H1 (cell line): ENCODE data around the gene BUB1B. TPM values are rescaled to one million over a fixed set of nuclear protein-coding genes. Genes with fewer than 3 reads are reported as not detected.
A peak's percentile ranks its signal among the peaks of the same experiment; 100 is the strongest.

Experiments used
- CTCF ChIA-PET: fragments of 300-600 bp; sonication (Branson Sonifier 250); formaldehyde crosslinking; loops from one replicate; lab custom pipeline; 2021; ENCODE audit not compliant: partially characterized antibody; lab: Charles Lee
- POLR2A ChIA-PET: fragments of 300-600 bp; sonication (Branson Sonifier 250); formaldehyde crosslinking; loops from one replicate; lab custom pipeline; 2021; ENCODE audit warnings: inconsistent platforms; ENCODE audit not compliant: partially characterized antibody; lab: Charles Lee
- DNase-seq, 2 experiments: peaks; one replicate each; pipeline versions ENCODE4 v3.0.0 to v3.0.0-alpha.2; 2010 to 2022; ENCODE audit warnings: low spot score in 2 of 2, low read depth in 1 of 2, mixed read lengths in 1 of 2
- FAIRE-seq: peaks from 2 replicates; lab custom pipeline; 2011; peaks lifted over from hg19 to GRCh38; lab: Jason Lieb, UNC
- H2AFZ ChIP-seq: 2 replicates; pipeline ENCODE4 v1.8.1; 2012; ENCODE audit warnings: low read length, inconsistent platforms
- H2AK5ac ChIP-seq: 2 replicates; pipeline ENCODE4 v1.6.1; 2013; ENCODE audit warnings: low read depth, low read length
- H2BK120ac ChIP-seq: replicated peaks from 2 replicates; pipeline ENCODE3; 2013; ENCODE audit warnings: low read depth, low read length, inconsistent platforms
- H2BK12ac ChIP-seq: 2 replicates; pipeline ENCODE4 v1.6.1; 2013; ENCODE audit warnings: low read depth, low read length
- H2BK15ac ChIP-seq: 2 replicates; pipeline ENCODE4 v1.6.1; 2013; ENCODE audit warnings: low read length
- H2BK20ac ChIP-seq: 2 replicates; pipeline ENCODE4 v1.6.1; 2013; ENCODE audit warnings: low read length
- H2BK5ac ChIP-seq: 2 replicates; pipeline ENCODE4 v1.6.1; 2013; ENCODE audit warnings: low read depth, low read length
- H3K14ac ChIP-seq: 2 replicates; pipeline ENCODE4 v1.6.1; 2013; ENCODE audit warnings: inconsistent platforms; ENCODE audit not compliant: insufficient read length
- H3K18ac ChIP-seq: 2 replicates; pipeline ENCODE4 v1.6.1; 2013; ENCODE audit warnings: low read length; ENCODE audit errors: extremely low read depth
- H3K23ac ChIP-seq: 2 replicates; pipeline ENCODE4 v1.6.1; 2013; ENCODE audit warnings: inconsistent platforms; ENCODE audit not compliant: insufficient read length
- H3K23me2 ChIP-seq: 2 replicates; pipeline ENCODE4 v1.6.1; 2013; ENCODE audit warnings: low read depth, low read length
- H3K27ac ChIP-seq: 2 replicates; pipeline ENCODE4 v1.6.1; 2011; ENCODE audit warnings: low read depth, low read length, inconsistent platforms
- H3K27me3 ChIP-seq, 4 experiments: replicated peaks in 1 of 4; 1 replicate in 1 of 4; 2 replicates in 3 of 4; pipeline versions ENCODE4 v1.6.1 to v1.8.1; 2011 to 2013; ENCODE audit warnings: low read length in 3 of 4, mild to moderate bottlenecking in 3 of 4, inconsistent platforms in 2 of 4, mixed read lengths in 2 of 4, moderate library complexity in 1 of 4; ENCODE audit not compliant: control insufficient read depth in 3 of 4, insufficient read depth in 3 of 4; ENCODE audit errors: extremely low read depth in 1 of 4
- H3K36me3 ChIP-seq, 4 experiments: 2 replicates each; pipeline versions ENCODE4 v1.6.1 to v1.8.1; 2011 to 2013; ENCODE audit warnings: mild to moderate bottlenecking in 4 of 4, low read length in 3 of 4, moderate library complexity in 2 of 4, control low read depth in 1 of 4, inconsistent platforms in 1 of 4; ENCODE audit not compliant: insufficient read depth in 4 of 4, control insufficient read depth in 2 of 4
- H3K4ac ChIP-seq: replicated peaks from 2 replicates; pipeline ENCODE3; 2013; ENCODE audit warnings: low read length, low read depth, mixed read lengths, inconsistent platforms; ENCODE audit not compliant: insufficient read length
- H3K4me1 ChIP-seq, 4 experiments: replicated peaks in 1 of 4; 1 replicate in 1 of 4; 2 replicates in 3 of 4; pipeline versions ENCODE4 v1.6.1 to v1.8.1; 2011 to 2013; ENCODE audit warnings: low read length in 3 of 4, inconsistent platforms in 2 of 4, mixed read lengths in 1 of 4; ENCODE audit not compliant: insufficient read depth in 4 of 4, control insufficient read depth in 3 of 4
- H3K4me2 ChIP-seq, 2 experiments: 2 replicates each; pipeline versions ENCODE4 v1.6.1 to v1.8.1; 2011 to 2013; ENCODE audit warnings: low read depth in 2 of 2, low read length in 2 of 2, control low read depth in 1 of 2, inconsistent platforms in 1 of 2, mild to moderate bottlenecking in 1 of 2; ENCODE audit not compliant: insufficient read depth in 1 of 2
- H3K4me3 ChIP-seq, 4 experiments: fragments of 200-600, 300-600 bp in 1 of 4; sonication (generic), shearing (Covaris generic), sonication (Bioruptor Twin) in 1 of 4; 2 replicates each; pipeline versions ENCODE4 v1.5.1 to v1.8.1; 2011 to 2016; ENCODE audit warnings: low read length in 4 of 4, low read depth in 3 of 4, control low read depth in 2 of 4, inconsistent platforms in 2 of 4, mild to moderate bottlenecking in 2 of 4, mixed read lengths in 1 of 4, moderate library complexity in 1 of 4; ENCODE audit not compliant: insufficient read depth in 2 of 4; ENCODE audit errors: extremely low read depth in 1 of 4
- H3K56ac ChIP-seq: replicated peaks from 2 replicates; pipeline ENCODE3; 2013; ENCODE audit warnings: low read depth, mild to moderate bottlenecking, mixed read lengths, low read length, inconsistent platforms; ENCODE audit not compliant: insufficient read length
- H3K79me1 ChIP-seq: 2 replicates; pipeline ENCODE4 v1.6.1; 2013; ENCODE audit warnings: low read depth, low read length, control low read depth
- H3K79me2 ChIP-seq, 2 experiments: 2 replicates each; pipeline versions ENCODE4 v1.6.1 to v1.8.1; 2012 to 2013; ENCODE audit warnings: low read length in 2 of 2, mild to moderate bottlenecking in 2 of 2, inconsistent platforms in 1 of 2; ENCODE audit not compliant: insufficient read depth in 2 of 2, control insufficient read depth in 1 of 2
- H3K9ac ChIP-seq, 4 experiments: replicated peaks in 1 of 4; 1 replicate in 1 of 4; 2 replicates in 3 of 4; pipeline versions ENCODE4 v1.6.1 to v1.8.1; 2011 to 2013; ENCODE audit warnings: low read depth in 3 of 4, low read length in 3 of 4, control low read depth in 2 of 4, mild to moderate bottlenecking in 2 of 4, moderate library complexity in 2 of 4, inconsistent platforms in 1 of 4; ENCODE audit errors: extremely low read depth in 1 of 4
- H3K9me3 ChIP-seq, 2 experiments: 2 replicates each; pipeline versions ENCODE4 v1.6.1 to v1.8.1; 2012 to 2013; ENCODE audit warnings: mild to moderate bottlenecking in 2 of 2, moderate library complexity in 2 of 2, control low read depth in 1 of 2, inconsistent platforms in 1 of 2, low read depth in 1 of 2, low read length in 1 of 2, mixed read lengths in 1 of 2; ENCODE audit not compliant: insufficient read depth in 2 of 2
- H4K20me1 ChIP-seq, 2 experiments: replicated peaks in 1 of 2; 2 replicates each; pipeline versions ENCODE3 to v1.8.1; 2011 to 2013; ENCODE audit warnings: inconsistent platforms in 2 of 2, low read length in 2 of 2, mild to moderate bottlenecking in 1 of 2; ENCODE audit not compliant: insufficient read depth in 2 of 2, control insufficient read depth in 1 of 2
- H4K5ac ChIP-seq: 2 replicates; pipeline ENCODE4 v1.6.1; 2013; ENCODE audit warnings: low read length, low read depth, mixed read lengths, inconsistent platforms; ENCODE audit not compliant: insufficient read length
- H4K8ac ChIP-seq: 2 replicates; pipeline ENCODE4 v1.8.0; 2013; ENCODE audit warnings: mild to moderate bottlenecking, moderate library complexity, low read length, inconsistent platforms; ENCODE audit not compliant: insufficient read depth; ENCODE audit errors: extremely low read depth
- H4K91ac ChIP-seq: replicated peaks from 2 replicates; pipeline ENCODE3; 2013; ENCODE audit warnings: low read length, mixed read lengths, inconsistent platforms; ENCODE audit not compliant: insufficient read length
- CBX8 ChIP-seq: fragments of 300-800, 300-1000 bp; sonication (generic); IDR thresholded peaks from 2 replicates; pipeline ENCODE4 v1.7.1; 2016; ENCODE audit warnings: low read depth, low read length, borderline replicate concordance
- KDM4A ChIP-seq: IDR thresholded peaks from one replicate; pipeline ENCODE4 v1.7.1; 2012; ENCODE audit warnings: low read depth, mild to moderate bottlenecking, moderate library complexity, low read length, inconsistent platforms; ENCODE audit not compliant: severe bottlenecking
- SIN3A ChIP-seq, 2 experiments: IDR thresholded peaks in 1 of 2; conservative IDR thresholded peaks in 1 of 2; 2 replicates each; pipeline ENCODE4 v1.6.1; 2011 to 2012; ENCODE audit warnings: low read length in 2 of 2, improper control_type of control experiment in 1 of 2, low read depth in 1 of 2, mild to moderate bottlenecking in 1 of 2
- USF2 ChIP-seq: IDR thresholded peaks from 2 replicates; pipeline ENCODE4 v1.6.1; 2011; ENCODE audit warnings: low read length, improper control_type of control experiment
- WGBS, 2 experiments: shearing (Covaris generic) in 1 of 2; methylation state at CpG; one replicate each; pipeline versions ENCODE4 v1.1.6 to v1.1.7; 2013 to 2015; ENCODE audit warnings: low lambda C conversion rate in 2 of 2, mixed read lengths in 2 of 2, inconsistent platforms in 1 of 2, low coverage in 1 of 2, missing lambda C conversion rate in 1 of 2; ENCODE audit not compliant: insufficient replicate concordance in 2 of 2, insufficient coverage in 1 of 2, insufficient read length in 1 of 2; ENCODE audit errors: extremely low coverage in 1 of 2, missing lambda C conversion rate in 1 of 2; 5-methylcytosine and 5-hydroxymethylcytosine counted together
- polyA plus RNA-seq, 7 experiments: library from polyadenylated mRNA; depleted of rRNA in 3 of 7; stranded (reverse) in 5 of 7; unstranded in 2 of 7; fragments of >200 nt in 5 of 7; fragments of 200-250 nt in 2 of 7; gene quantifications; 1 replicate in 5 of 7; 2 replicates in 1 of 7; 4 replicates in 1 of 7; pipeline versions ENCODE4 v1.2.1 to v1.2.3, GENCODE V29; 2011 to 2013; ENCODE audit warnings: missing spikeins in 2 of 7, mixed read lengths in 2 of 7
- total RNA-seq: library from RNA; stranded (reverse); fragmentation: NEBNext Ultra II Directional; extraction: Animal tissue kit (Norgen Biotek cat#: 25700); gene quantifications from 2 replicates; pipeline ENCODE4 v1.2.1, GENCODE V29; 2021

Gene BUB1B
- total and polyA plus RNA-seq, 2 of the 8 experiments (the other 6 are each of a cell fraction or from before 2014, with no cell fraction given), result 48.9 to 144 TPM

GRCh38 chr15:40255033-40255432 lies 94.2 kb downstream of the BUB1B start:
- H2BK12ac ChIP-seq, result no peak overlapping the region
- H2BK15ac ChIP-seq, result no peak overlapping the region
- no peak overlapping the region for H3K9ac ChIP-seq
- CTCF ChIA-PET, result interaction anchor here (1.0 to 46.3 kb wide), 16 partner anchors 7 to 214 kb away, joined by 3 to 1340 read pairs (median 4); partner anchors contain the start of gene PAK6
- H4K91ac ChIP-seq, result no peak overlapping the region
- no peaks in the 10 kb centered on the region for H3K79me2 ChIP-seq
- no peak overlapping the region for H3K4ac ChIP-seq
- peaks cover 0 to 24% (median 14%) of the 10 kb centered on the region in 4 experiments; a peak in 6 of 7 replicates for H3K4me1 ChIP-seq
- WGBS, 2 experiments, result 97% methylated on average over 4 of the region's 4 CpGs; no CpG with 5 or more reads in 1 of the 2 experiments
- peak overlapping the region; percentile 5; the same call in 1 of the 2 replicates for H4K8ac ChIP-seq
- FAIRE-seq (no peak), DNase-seq (no peak)
- H3K18ac ChIP-seq, result no peak overlapping the region
- H4K5ac ChIP-seq, result no peak overlapping the region
- H3K9me3 ChIP-seq, result no peaks in the 10 kb centered on the region
- H2BK120ac ChIP-seq, result no peak overlapping the region
- H3K4me2 ChIP-seq, result no peak overlapping the region
- no peak overlapping the region for H2AK5ac ChIP-seq
- H2AFZ ChIP-seq, result no peak overlapping the region
- H3K79me1 ChIP-seq, result no peaks in the 10 kb centered on the region; the same call in 1 of the 2 replicates
- POLR2A ChIA-PET, result interaction anchor here (1.1 to 1.8 kb wide), 4 partner anchors 8 to 94 kb away, joined by 3 to 6 read pairs (median 4); partner anchors contain the start of gene BUB1B
- no peak overlapping the region for H3K27ac ChIP-seq
- H3K27me3 ChIP-seq, result peaks cover 11 to 41% (median 32%) of the 10 kb centered on the region in 4 experiments
- H3K23ac ChIP-seq, result no peak overlapping the region
- no peaks in the 10 kb centered on the region for H3K36me3 ChIP-seq
- H3K14ac ChIP-seq, result no peak overlapping the region
- no peak overlapping the region for H2BK20ac ChIP-seq
- TF ChIP-seq KDM4A, result no peak
- TF ChIP-seq USF2, result no peak
- no peak for TF ChIP-seq CBX8
- no peak for TF ChIP-seq SIN3A (conservative IDR thresholded peaks at IDR 0.05 in 1 of 2, IDR thresholded peaks at IDR 0.05 in 1 of 2; ENCODE audit: low read depth in 1 of 2, low read length in 2 of 2)
- H3K23me2 ChIP-seq, result peaks cover 7% of the 10 kb centered on the region; the same call in 1 of the 2 replicates
- H2BK5ac ChIP-seq, result no peak overlapping the region
- H3K56ac ChIP-seq, result no peak overlapping the region
- H3K4me3 ChIP-seq, result no peak overlapping the region
- no peaks in the 10 kb centered on the region for H4K20me1 ChIP-seq
